ENCODE results near the gene LYPD3. TPM values are rescaled to one million over a fixed set of nuclear protein-coding genes. Genes with fewer than 3 reads are reported as not detected.
A peak's percentile ranks its signal among the peaks of the same experiment; 100 is the strongest.
"Not testable (repeated sequence)": the region's sequence is repeated elsewhere in the genome, so short reads cannot be mapped to it uniquely, and the experiment has no call there.

The LYPD3 gene
- polyA plus RNA-seq (ENCODE audit: insufficient read length in 3 of 3), result 10 to 100 TPM in 1 of 3 donors, 1 to 10 TPM in 2; 1.8 to 13.2 (median 3.1) TPM
- long read RNA-seq, donor 1, result 0 reads
- long read RNA-seq, donor 2, partial matches to known transcripts, result 0 of 1 reads
- long read RNA-seq, donor 2, other reads (novel, unspliced or antisense), result 0 of 1 reads
- long read RNA-seq, donor 3, partial matches to known transcripts, result 0 of 2 reads
- long read RNA-seq, donor 3, other reads (novel, unspliced or antisense), result 0 of 2 reads
- long read RNA-seq, donor 4, result 0 reads
- long read RNA-seq, donor 5, transcript LYPD3-201 (5 exons, 1,694 nt), result major isoform, 18 of 18 reads
- long read RNA-seq, donor 5, partial matches to known transcripts, result 0 of 18 reads
- long read RNA-seq, donor 5, other reads (novel, unspliced or antisense), result 0 of 18 reads
- long read RNA-seq, donor 6, partial matches to known transcripts, result 0 of 4 reads
- long read RNA-seq, donor 6, other reads (novel, unspliced or antisense), result 0 of 4 reads
- long read RNA-seq, donor 7, result 0 reads
- long read RNA-seq, donor 8, result 0 reads
- long read RNA-seq, donor 9, result 0 reads
- long read RNA-seq, donor 10, partial matches to known transcripts, result 0 of 1 reads
- long read RNA-seq, donor 10, other reads (novel, unspliced or antisense), result 0 of 1 reads
- long read RNA-seq, donor 11, partial matches to known transcripts, result 0 of 2 reads
- long read RNA-seq, donor 11, other reads (novel, unspliced or antisense), result 0 of 2 reads
- long read RNA-seq, donor 12, result 0 reads
- long read RNA-seq, donor 13, partial matches to known transcripts, result 0 of 3 reads
- long read RNA-seq, donor 13, other reads (novel, unspliced or antisense), result 0 of 3 reads
- long read RNA-seq, donor 14, result 0 reads
- long read RNA-seq, donor 15, partial matches to known transcripts, result 0 of 1 reads
- long read RNA-seq, donor 15, other reads (novel, unspliced or antisense), result 0 of 1 reads
- long read RNA-seq, donor 16, result 0 reads

- no peak for DNase-seq (ENCODE audit: extremely low read depth in 1 of 11, low read depth in 9 of 11, low spot score in 4 of 11)
These were observed at the start of gene LYPD3 for GRCh38 chr19:43465468-43466120. LYPD3 (minus strand) TSS chr19:43465608; CDS start chr19:43465571, 37 bp downstream.

DNA sequence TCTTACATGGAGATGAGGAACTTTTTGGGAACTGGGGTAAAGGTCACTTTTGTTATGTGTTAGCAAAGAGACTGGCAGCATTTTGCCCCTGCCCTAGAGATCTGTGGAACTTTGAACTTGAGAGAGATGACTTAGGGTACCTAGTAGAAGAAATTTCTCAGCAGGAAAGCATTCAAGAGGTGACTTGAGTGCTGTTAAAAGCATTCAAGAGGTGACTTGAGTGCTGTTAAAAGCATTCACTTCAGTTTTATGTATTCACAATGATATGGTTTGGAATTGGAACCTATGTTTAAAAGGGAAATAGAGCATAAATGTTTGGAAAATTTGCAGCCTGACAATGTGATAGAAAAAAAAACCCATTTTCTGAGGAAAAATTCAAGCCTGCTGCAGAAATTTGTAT, 47.0 kb upstream of the LYPD3 start:
- not testable (repeated sequence) for DNase-seq (ENCODE audit: extremely low read depth in 1 of 11, low read depth in 9 of 11, low spot score in 4 of 11)

- DNase-seq (ENCODE audit: extremely low read depth in 1 of 11, low read depth in 9 of 11, low spot score in 4 of 11), result no peak
These were observed 45.9 kb upstream of the LYPD3 start for GRCh38 chr19:43511324-43511723.

DNA sequence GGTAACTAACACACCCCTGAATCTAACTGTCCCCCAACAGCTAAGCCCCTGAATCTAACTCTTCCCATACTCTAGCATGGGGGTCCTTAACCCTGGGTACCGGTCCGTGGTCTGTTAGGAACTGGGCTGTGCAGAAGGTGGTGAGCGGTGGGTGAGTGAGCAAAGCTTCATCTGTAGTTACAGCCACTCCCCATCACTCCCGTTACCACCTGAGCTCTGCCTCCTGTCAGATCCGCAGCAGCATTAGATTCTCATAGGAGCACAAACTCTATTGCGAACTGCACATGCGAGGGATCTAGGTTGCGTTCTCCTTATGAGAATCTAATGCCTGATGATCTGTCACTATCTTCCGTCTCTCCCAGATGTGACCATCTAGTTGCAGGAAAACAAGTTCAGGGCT, 45.3 kb upstream of the LYPD3 start:
- no peak for DNase-seq (ENCODE audit: extremely low read depth in 1 of 11, low read depth in 9 of 11, low spot score in 4 of 11)

DNA sequence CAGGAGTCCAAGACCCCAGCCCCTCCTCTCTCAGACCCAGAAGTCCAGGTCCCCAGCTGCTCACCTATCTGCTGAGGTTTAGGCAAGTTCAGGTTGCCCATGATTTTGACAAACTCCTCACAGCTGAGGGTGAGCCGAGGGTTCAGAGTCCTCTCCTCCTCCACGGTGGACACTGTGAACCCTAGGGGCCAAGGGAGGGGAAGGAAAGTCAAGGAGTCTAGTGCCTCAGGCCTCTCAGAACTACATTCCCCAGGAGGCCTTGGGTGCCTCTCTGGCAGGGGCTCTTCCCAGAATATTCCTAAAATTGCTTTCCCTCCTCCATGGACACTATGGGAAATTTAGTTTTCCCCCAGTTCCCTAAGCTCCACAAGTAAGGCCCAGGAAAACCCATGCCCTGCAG, 42.5 kb upstream of the LYPD3 start:
- DNase-seq (ENCODE audit: extremely low read depth in 1 of 11, low read depth in 9 of 11, low spot score in 4 of 11), result no peak

GRCh38 chr19:43506629-43507028, 41.2 kb upstream of the LYPD3 start:
- DNase-seq (ENCODE audit: extremely low read depth in 1 of 11, low read depth in 9 of 11, low spot score in 4 of 11), result no peak

DNA sequence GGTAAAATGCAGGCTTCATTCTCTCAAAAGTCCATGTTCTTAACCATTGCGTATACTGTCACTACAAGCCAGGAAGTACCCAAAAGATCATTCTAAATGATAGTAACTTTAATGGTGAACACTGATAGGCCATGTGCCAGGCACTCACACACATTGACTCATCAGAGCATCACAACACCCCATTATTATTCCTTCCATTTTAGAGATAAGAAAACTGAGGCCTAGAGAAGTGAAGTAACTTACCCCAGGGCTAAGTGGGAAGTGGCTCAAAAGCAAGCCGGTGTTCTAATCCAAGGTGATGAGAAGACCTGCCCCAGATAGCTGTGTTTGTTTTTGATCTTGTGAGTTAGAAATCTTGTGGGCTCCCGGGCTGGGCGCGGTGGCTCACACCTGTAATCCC, 40.5 kb upstream of the LYPD3 start:
- no peak for DNase-seq (ENCODE audit: extremely low read depth in 1 of 11, low read depth in 9 of 11, low spot score in 4 of 11)

GRCh38 chr19:43505186-43505456, 39.7 kb upstream of the LYPD3 start:
- no peak for DNase-seq (ENCODE audit: extremely low read depth in 1 of 11, low read depth in 9 of 11, low spot score in 4 of 11)

GRCh38 chr19:43504426-43505185, 39.2 kb upstream of the LYPD3 start, which contains the start of gene PHLDB3:
PHLDB3 (minus strand) TSS chr19:43504746; CDS start chr19:43504118, 628 bp downstream.
- no peak for DNase-seq (ENCODE audit: extremely low read depth in 1 of 11, low read depth in 9 of 11, low spot score in 4 of 11)

DNA sequence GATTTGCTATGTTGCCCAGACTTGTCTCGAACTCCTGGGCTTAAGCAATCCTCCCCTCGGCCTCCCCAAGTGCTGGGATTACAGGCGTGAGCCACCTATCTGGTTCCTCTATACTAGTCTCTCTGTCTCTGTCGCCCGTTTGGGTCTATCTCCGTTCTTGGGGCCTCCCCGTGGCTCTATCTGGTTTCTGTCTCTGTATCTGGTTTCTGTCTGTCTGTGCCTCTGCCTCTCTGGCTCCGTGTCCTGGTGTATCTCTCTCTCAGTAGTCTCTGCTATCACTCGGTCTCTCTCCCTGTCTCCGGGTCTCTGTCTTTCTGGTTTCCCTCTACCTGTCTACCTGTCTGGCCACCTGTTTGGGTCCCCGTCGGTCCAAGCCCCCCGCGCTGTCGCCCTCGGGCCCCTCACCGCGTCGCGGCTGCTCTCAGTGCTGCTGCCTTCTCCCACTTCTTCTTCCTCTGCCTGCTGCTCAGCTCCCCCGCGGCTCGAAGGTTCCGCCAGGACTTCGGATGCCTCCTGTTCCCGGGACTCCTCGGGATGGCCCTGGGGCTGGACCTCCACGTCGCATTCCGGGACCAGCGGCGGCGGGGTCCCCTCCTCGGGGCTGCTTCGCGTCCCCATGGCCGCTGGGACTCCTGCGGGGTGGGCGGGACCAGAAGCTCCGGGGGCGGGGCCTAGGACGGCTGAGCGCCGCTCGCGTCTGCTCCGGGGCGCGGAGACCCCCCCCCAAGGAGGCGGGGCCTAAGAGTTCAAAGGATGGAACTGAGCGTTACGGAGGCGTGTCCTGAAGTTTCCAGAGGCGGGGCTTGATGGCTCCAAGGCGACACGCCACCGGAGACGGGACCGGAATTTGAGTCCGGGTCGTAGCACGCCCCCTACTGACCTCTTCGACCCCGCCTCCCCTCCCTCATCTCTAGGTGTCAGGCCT, 38.4 kb upstream of the LYPD3 start:
- peak; percentile 74 to 95 (median 91) for DNase-seq (ENCODE audit: extremely low read depth in 1 of 11, low read depth in 9 of 11, low spot score in 4 of 11)

DNA sequence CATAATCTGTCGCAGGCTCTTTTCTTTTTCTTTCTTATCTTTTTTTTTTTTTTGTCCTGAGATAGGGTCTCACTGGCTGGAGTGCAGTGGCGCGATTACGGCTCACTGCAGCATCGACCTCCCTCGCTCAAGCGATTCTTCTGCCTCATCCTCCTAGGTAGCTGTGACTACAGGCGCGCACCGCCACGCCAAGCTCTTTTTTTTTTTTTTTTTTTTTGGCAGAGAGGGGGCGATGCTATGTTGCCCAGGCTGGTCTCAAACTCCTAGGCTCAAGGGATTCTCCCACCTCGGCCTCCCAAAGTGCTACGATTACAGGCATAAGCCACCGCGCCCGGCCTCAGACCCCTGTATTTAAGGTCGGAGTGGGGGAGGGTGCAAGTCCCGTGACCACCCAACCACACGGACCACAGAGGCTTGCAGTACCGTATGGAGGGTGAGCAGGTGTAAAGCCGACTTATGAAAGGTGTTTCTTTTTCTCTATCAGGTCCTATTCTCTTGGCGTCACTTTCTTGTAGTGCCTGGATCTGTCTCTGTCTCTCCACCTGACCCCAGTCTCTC, 37.1 kb upstream of the LYPD3 start:
- DNase-seq (ENCODE audit: extremely low read depth in 1 of 11, low read depth in 9 of 11, low spot score in 4 of 11), result no peak

GRCh38 chr19:43501661-43502418, 36.4 kb upstream of the LYPD3 start:
- DNase-seq (ENCODE audit: extremely low read depth in 1 of 11, low read depth in 9 of 11, low spot score in 4 of 11), result no peak

DNA sequence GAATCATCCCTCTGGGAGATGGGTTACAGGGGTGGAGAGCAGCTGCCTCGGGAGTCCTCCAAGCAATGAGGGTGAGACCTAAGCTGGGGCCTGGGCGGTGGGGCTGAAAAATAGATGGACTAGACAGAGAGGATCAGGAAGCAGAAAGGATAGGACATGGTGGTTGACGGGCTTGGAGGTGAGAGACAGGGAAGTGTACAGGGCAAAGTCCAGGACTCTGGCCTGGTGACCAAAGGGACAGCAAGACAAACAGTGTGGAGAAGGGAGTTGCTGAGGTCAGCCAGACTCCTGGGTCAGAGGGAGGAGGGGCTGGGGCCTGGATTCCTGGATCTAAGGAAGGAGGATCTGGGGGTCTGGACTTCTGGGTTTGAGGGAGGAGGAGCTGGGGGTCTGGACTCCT, 33.6 kb upstream of the LYPD3 start:
- no peak for DNase-seq (ENCODE audit: extremely low read depth in 1 of 11, low read depth in 9 of 11, low spot score in 4 of 11)

DNA sequence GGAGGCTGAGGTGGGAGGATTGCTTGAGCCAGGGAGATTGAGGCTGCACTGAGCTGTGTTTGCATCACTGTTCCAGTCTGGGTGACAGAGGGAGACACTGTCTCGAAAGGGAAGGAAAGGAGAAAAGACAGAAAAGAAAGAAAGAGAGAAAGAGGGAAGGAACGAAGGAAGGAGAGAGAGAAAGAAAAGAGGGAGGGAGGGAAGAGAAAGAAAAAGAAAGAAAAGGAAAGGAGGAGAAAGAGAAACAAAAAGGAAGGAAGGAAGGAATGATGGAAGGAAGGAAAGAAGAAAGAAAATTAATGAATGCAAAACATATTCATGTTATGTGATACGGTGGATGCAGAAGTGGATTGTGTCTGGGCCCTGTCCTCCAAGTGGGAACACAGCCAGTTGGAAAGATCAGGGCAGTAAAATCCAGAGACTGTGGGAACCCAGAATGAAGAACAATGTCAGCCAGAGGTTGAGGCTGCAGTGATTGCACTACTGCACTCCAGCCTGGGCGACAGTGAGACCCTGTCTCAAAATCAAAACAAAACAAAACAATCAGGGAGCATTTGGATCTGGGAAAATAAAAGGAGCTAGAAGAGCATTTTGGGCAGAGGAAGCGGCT, 32.9 kb upstream of the LYPD3 start:
- no peak for DNase-seq (ENCODE audit: extremely low read depth in 1 of 11, low read depth in 9 of 11, low spot score in 4 of 11)

GRCh38 chr19:43496960-43497359, 31.6 kb upstream of the LYPD3 start:
- DNase-seq (ENCODE audit: extremely low read depth in 1 of 11, low read depth in 9 of 11, low spot score in 4 of 11), result no peak

- DNase-seq (ENCODE audit: extremely low read depth in 1 of 11, low read depth in 9 of 11, low spot score in 4 of 11), result no peak
These were observed 29.7 kb upstream of the LYPD3 start for GRCh38 chr19:43495082-43495481.

GRCh38 chr19:43490759-43491158, 25.4 kb upstream of the LYPD3 start:
- DNase-seq (ENCODE audit: extremely low read depth in 1 of 11, low read depth in 9 of 11, low spot score in 4 of 11), result no peak
